Hepatocyte (in vitro differentiated cells): ENCODE measurements around the gene C5orf63. TPM values are rescaled to one million over a fixed set of nuclear protein-coding genes. Genes with fewer than 3 reads are reported as not detected.

Source experiments
- DNase-seq: peaks from one replicate; pipeline ENCODE4 v3.0.0-alpha.2; 2016; ENCODE audit warnings: low spot score
- H2AFZ ChIP-seq: fragments of 200-600 bp; sonication (generic); 2 replicates; pipeline ENCODE4 v1.6.0; 2016; ENCODE audit warnings: antibody characterized with exemption, mild to moderate bottlenecking
- H3K27ac ChIP-seq: fragments of 200-600 bp; sonication (generic); 2 replicates; pipeline ENCODE4 v1.5.1; 2016; ENCODE audit warnings: mild to moderate bottlenecking
- H3K27me3 ChIP-seq: fragments of 200-600 bp; sonication (generic); 2 replicates; pipeline ENCODE4 v1.6.1; 2016
- H3K36me3 ChIP-seq: fragments of 200-600 bp; sonication (generic); replicated peaks from 2 replicates; pipeline ENCODE4 v1.5.1; 2016; ENCODE audit warnings: low read depth; ENCODE audit not compliant: insufficient read depth
- H3K4me1 ChIP-seq: fragments of 200-600 bp; sonication (generic); 2 replicates; pipeline ENCODE4 v1.5.1; 2016; ENCODE audit warnings: mild to moderate bottlenecking, moderate library complexity; ENCODE audit not compliant: insufficient read depth
- H3K4me2 ChIP-seq: fragments of 200-600 bp; sonication (generic); 2 replicates; pipeline ENCODE4 v1.6.0; 2016
- H3K4me3 ChIP-seq: fragments of 200-600 bp; sonication (generic); 2 replicates; pipeline ENCODE4 v1.5.1; 2016; ENCODE audit warnings: mild to moderate bottlenecking
- H3K79me2 ChIP-seq: fragments of 200-600 bp; sonication (generic); 2 replicates; pipeline ENCODE4 v1.6.0; 2017; ENCODE audit warnings: mild to moderate bottlenecking
- H3K9me2 ChIP-seq: fragments of 200-600 bp; sonication (generic); replicated peaks from 2 replicates; pipeline ENCODE4 v1.6.0; 2017; ENCODE audit warnings: mild to moderate bottlenecking; ENCODE audit not compliant: insufficient read depth
- H3K9me3 ChIP-seq: fragments of 200-600 bp; sonication (generic); 2 replicates; pipeline ENCODE4 v1.5.1; 2016; ENCODE audit warnings: low read depth, mild to moderate bottlenecking
- H4K20me1 ChIP-seq: fragments of 200-600 bp; sonication (generic); 2 replicates; pipeline ENCODE4 v1.6.0; 2016; ENCODE audit warnings: mild to moderate bottlenecking; ENCODE audit not compliant: insufficient read depth, poor library complexity, severe bottlenecking
- EZH2 ChIP-seq: fragments of 200-600 bp; sonication (generic); IDR thresholded peaks from 2 replicates; pipeline ENCODE4 v1.6.1; 2016; ENCODE audit warnings: antibody characterized with exemption, mild to moderate bottlenecking, borderline replicate concordance
- EZH2phosphoT487 ChIP-seq: fragments of 200-600 bp; sonication (generic); IDR thresholded peaks from one replicate; pipeline ENCODE4 v1.6.1; 2018; ENCODE audit warnings: antibody characterized with exemption, mild to moderate bottlenecking, low read depth, moderate library complexity; ENCODE audit not compliant: unreplicated experiment, severe bottlenecking
- WGBS: methylation state at CpG from one replicate; pipeline ENCODE4 v1.1.6; 2016; ENCODE audit warnings: low lambda C conversion rate; ENCODE audit errors: missing lambda C conversion rate; 5-methylcytosine and 5-hydroxymethylcytosine counted together
- polyA plus RNA-seq: library from polyadenylated mRNA; unstranded; fragments of >200 nt; fragmentation: Nextera tagmentation; extraction: Ambion mirVana; gene quantifications from 2 replicates; pipeline ENCODE4 v1.2.1, GENCODE V29; 2016
- total RNA-seq: library from RNA; depleted of rRNA; stranded (reverse); fragments of >200 nt; gene quantifications from 2 replicates; pipeline ENCODE4 v1.2.3, GENCODE V29; 2014
- TF ChIP-seq, protein P1 (sequence below): fragments of 200-600 bp; sonication (generic); IDR thresholded peaks from 2 replicates; pipeline ENCODE4 v1.5.1; 2016; ENCODE audit warnings: antibody characterized with exemption, mild to moderate bottlenecking; ENCODE audit not compliant: poor library complexity

C5orf63 gene
- total and polyA plus RNA-seq, 2 experiments from 2014 or later, result 0.23 to 1.7 TPM

DNA sequence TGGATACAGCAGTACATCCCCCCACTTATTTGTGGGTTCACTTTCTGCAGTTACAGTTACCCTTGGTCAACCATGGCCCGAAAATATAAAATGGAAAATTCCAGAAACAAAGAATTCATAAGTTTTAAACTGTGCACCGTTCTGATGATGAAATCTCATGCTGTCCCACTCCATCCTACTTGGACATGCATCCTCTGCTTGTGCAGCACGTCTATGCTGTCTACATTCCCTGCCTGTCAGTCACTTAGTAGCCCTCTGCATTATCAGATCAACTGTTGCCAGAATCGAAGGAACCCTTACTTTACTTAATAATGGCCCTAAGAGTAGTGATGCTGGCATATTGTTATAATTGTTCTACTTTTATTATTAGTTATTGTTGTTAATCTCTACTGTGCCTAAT lies 57.6 kb downstream of the C5orf63 start:
- Histone ChIP-seq H2AFZ (no peak overlapping the region), H3K4me2 (no peak overlapping the region), H3K9me3 (no peaks in the 10 kb centered on the region), H3K9me2 (no peaks in the 10 kb centered on the region), H3K79me2 (no peaks in the 10 kb centered on the region), H3K4me3 (no peak overlapping the region), H3K27me3 (no peaks in the 10 kb centered on the region), H3K36me3 (no peaks in the 10 kb centered on the region), H3K27ac (no peak overlapping the region), H4K20me1 (no peaks in the 10 kb centered on the region), H3K4me1 (no peaks in the 10 kb centered on the region)
- TF ChIP-seq EZH2 (no peak), EZH2phosphoT487 (no peak)
- TF ChIP-seq, protein P1, sequence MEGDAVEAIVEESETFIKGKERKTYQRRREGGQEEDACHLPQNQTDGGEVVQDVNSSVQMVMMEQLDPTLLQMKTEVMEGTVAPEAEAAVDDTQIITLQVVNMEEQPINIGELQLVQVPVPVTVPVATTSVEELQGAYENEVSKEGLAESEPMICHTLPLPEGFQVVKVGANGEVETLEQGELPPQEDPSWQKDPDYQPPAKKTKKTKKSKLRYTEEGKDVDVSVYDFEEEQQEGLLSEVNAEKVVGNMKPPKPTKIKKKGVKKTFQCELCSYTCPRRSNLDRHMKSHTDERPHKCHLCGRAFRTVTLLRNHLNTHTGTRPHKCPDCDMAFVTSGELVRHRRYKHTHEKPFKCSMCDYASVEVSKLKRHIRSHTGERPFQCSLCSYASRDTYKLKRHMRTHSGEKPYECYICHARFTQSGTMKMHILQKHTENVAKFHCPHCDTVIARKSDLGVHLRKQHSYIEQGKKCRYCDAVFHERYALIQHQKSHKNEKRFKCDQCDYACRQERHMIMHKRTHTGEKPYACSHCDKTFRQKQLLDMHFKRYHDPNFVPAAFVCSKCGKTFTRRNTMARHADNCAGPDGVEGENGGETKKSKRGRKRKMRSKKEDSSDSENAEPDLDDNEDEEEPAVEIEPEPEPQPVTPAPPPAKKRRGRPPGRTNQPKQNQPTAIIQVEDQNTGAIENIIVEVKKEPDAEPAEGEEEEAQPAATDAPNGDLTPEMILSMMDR, result no peak
- no peak for DNase-seq
- WGBS, result 78% methylated on average over 4 of the region's 4 CpGs

DNA sequence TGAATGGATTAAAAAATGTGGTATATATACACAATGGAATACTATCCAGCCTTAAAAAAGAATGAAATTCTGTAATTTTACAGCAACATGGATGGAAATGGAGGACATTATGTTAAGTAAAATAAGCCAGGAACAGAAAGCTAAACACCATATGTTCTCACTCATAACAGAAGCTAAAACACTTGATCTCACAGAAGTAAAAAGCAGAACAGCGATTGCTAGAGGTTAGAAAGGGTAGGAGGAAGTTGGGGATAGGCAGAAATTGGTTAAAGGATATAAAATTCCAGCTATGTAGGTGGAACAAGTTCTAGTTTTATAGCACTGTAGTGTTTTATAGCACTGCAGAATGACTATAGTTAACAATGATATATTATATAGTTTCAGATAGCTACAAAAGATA lies 58.7 kb downstream of the C5orf63 start:
- WGBS, result 87% methylated on average over 1 of the region's 1 CpG
- H3K4me2 ChIP-seq, result no peak overlapping the region
- no peaks in the 10 kb centered on the region for H4K20me1 ChIP-seq
- H3K9me3 ChIP-seq, result no peaks in the 10 kb centered on the region
- no peaks in the 10 kb centered on the region for H3K9me2 ChIP-seq
- no peaks in the 10 kb centered on the region for H3K27me3 ChIP-seq
- TF ChIP-seq, protein P1, result no peak
- TF ChIP-seq EZH2phosphoT487 (no peak), EZH2 (no peak)
- no peaks in the 10 kb centered on the region for H3K79me2 ChIP-seq
- no peak overlapping the region for H2AFZ ChIP-seq
- H3K27ac ChIP-seq, result no peak overlapping the region
- no peaks in the 10 kb centered on the region for H3K36me3 ChIP-seq
- no peak overlapping the region for H3K4me3 ChIP-seq
- H3K4me1 ChIP-seq, result no peaks in the 10 kb centered on the region
- no peak for DNase-seq

DNA sequence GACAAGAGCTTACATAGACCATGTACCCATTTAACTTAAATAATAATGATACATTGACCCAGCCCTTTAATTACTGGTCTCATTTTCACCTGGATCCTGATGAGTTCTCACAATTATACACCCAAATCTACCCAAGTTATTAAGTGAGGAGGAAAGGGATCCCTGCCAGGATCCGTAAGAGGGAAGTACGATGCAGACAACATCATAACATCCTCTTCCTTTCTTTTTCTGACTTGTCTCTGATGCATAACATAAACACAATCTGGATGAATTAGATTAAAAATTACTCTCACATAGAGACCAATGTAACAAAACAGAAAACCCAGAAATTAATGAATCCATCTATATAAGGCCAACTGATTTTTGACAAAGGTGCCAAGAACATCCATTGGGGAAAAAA lies 59.9 kb downstream of the C5orf63 start:
- Histone ChIP-seq H3K4me1 (no peaks in the 10 kb centered on the region), H3K27me3 (no peaks in the 10 kb centered on the region), H3K79me2 (no peaks in the 10 kb centered on the region), H2AFZ (no peak overlapping the region), H3K9me3 (no peaks in the 10 kb centered on the region), H3K9me2 (no peaks in the 10 kb centered on the region), H3K4me3 (no peak overlapping the region), H3K36me3 (no peaks in the 10 kb centered on the region), H3K4me2 (no peak overlapping the region), H3K27ac (no peak overlapping the region), H4K20me1 (no peaks in the 10 kb centered on the region)
- WGBS, result 88% methylated on average over 2 of the region's 2 CpGs
- no peak for DNase-seq
- TF ChIP-seq, protein P1, result no peak
- TF ChIP-seq EZH2 (no peak), EZH2phosphoT487 (no peak)

DNA sequence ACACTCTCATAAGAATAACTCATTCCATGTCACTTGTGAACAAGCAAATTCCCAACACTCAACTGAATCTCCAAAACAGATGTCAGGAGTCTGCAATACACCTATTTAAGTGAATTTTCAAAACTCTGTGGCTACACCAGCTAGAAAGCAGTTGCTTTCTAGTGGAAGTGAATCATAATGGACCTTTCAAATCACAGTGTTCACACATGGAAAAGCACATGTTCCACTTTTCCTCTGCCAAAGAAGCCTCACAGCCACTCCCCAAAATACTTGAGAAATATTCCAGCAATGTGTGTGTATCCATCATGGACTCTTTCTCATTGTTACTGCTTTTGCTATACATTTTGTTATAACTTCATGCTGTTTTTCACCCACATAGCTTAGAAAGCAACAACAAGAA lies 60.4 kb downstream of the C5orf63 start:
- Histone ChIP-seq H4K20me1 (no peaks in the 10 kb centered on the region), H3K36me3 (no peaks in the 10 kb centered on the region), H3K4me3 (no peak overlapping the region), H3K4me2 (no peak overlapping the region), H3K9me3 (no peaks in the 10 kb centered on the region), H3K27ac (no peak overlapping the region), H2AFZ (no peak overlapping the region), H3K27me3 (no peaks in the 10 kb centered on the region), H3K9me2 (no peaks in the 10 kb centered on the region), H3K79me2 (no peaks in the 10 kb centered on the region), H3K4me1 (no peaks in the 10 kb centered on the region)
- DNase-seq, result no peak
- TF ChIP-seq EZH2phosphoT487 (no peak), EZH2 (no peak)
- TF ChIP-seq, protein P1, result no peak
